Measurements from ENCODE around the gene CLDN8. TPM values are rescaled to one million over a fixed set of nuclear protein-coding genes. Genes with fewer than 3 reads are reported as not detected.
A peak's percentile ranks its signal among the peaks of the same experiment; 100 is the strongest.

Gene CLDN8
- total RNA-seq, 1 donor from 2014 or later, result 1.4 TPM

DNA sequence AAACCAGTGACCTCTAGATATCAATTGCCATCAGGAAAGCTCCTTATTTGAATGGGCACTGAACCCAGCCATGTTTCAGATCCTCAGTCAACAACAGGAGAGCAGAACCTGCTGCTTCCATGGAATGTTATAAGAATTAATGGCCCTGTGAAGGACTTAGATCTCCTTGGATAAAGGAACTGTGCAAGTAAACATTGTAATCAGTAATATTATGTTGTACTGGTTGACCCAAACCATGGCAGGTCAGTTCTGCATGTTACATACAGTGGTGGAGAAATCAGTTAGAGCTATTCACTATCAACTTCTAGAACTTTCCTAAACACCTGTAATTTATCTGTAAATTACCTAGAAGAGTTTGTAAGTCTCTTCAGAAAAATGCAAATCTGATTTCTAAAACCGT lies 11.2 kb upstream of the CLDN8 start:
- Mint-ChIP-seq H3K4me1 (peaks cover 19% of the 10 kb centered on the region), H3K36me3 (peaks cover 6% of the 10 kb centered on the region), H3K4me3 (no peak overlapping the region), H3K27ac (peak overlapping the region; percentile 54), H3K27me3 (ENCODE audit: low read depth) (no peaks in the 10 kb centered on the region), H3K9me3 (peaks cover 13% of the 10 kb centered on the region)
- TF ChIP-seq, protein P1, sequence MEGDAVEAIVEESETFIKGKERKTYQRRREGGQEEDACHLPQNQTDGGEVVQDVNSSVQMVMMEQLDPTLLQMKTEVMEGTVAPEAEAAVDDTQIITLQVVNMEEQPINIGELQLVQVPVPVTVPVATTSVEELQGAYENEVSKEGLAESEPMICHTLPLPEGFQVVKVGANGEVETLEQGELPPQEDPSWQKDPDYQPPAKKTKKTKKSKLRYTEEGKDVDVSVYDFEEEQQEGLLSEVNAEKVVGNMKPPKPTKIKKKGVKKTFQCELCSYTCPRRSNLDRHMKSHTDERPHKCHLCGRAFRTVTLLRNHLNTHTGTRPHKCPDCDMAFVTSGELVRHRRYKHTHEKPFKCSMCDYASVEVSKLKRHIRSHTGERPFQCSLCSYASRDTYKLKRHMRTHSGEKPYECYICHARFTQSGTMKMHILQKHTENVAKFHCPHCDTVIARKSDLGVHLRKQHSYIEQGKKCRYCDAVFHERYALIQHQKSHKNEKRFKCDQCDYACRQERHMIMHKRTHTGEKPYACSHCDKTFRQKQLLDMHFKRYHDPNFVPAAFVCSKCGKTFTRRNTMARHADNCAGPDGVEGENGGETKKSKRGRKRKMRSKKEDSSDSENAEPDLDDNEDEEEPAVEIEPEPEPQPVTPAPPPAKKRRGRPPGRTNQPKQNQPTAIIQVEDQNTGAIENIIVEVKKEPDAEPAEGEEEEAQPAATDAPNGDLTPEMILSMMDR (IDR thresholded peaks at IDR 0.05; ENCODE audit: unreplicated experiment), result no peak
- DNase-seq (ENCODE audit: low spot score in 2 of 2, unreplicated experiment in 2 of 2), result no peak

DNA sequence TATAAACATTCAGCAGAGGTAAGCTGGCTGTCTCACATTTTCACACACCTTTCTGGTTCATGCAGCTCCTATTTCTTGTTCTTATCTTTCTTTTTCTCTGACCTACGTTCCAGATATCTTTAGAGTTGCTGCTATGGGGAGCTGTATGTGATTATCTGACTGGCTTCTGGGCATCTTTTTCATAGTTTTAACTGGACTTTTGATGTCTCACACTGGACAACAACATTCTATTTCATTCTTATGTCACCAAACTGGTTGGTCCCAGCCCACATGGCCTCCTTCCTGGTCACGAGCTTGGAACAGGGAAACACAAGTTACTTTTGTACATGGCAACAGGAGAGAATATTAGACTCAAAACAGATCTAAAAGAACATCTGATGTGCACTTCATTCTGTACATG lies 7.7 kb upstream of the CLDN8 start:
- no peak overlapping the region for H3K4me3 Mint-ChIP-seq
- H3K9me3 Mint-ChIP-seq, result no peaks in the 10 kb centered on the region
- H3K4me1 Mint-ChIP-seq, result peaks cover 30% of the 10 kb centered on the region
- DNase-seq (ENCODE audit: low spot score in 2 of 2, unreplicated experiment in 2 of 2), result no peak
- no peak overlapping the region for H3K27ac Mint-ChIP-seq
- TF ChIP-seq, protein P1 (IDR thresholded peaks at IDR 0.05; ENCODE audit: unreplicated experiment), result no peak
- H3K27me3 Mint-ChIP-seq (ENCODE audit: low read depth), result no peaks in the 10 kb centered on the region
- H3K36me3 Mint-ChIP-seq, result no peaks in the 10 kb centered on the region

GRCh38 chr21:30222724-30223123 lies 6.8 kb upstream of the CLDN8 start:
- Mint-ChIP-seq H3K4me1 (peaks cover 26% of the 10 kb centered on the region), H3K27ac (no peak overlapping the region), H3K9me3 (no peaks in the 10 kb centered on the region), H3K4me3 (no peak overlapping the region), H3K27me3 (ENCODE audit: low read depth) (no peaks in the 10 kb centered on the region), H3K36me3 (no peaks in the 10 kb centered on the region)
- TF ChIP-seq, protein P1 (IDR thresholded peaks at IDR 0.05; ENCODE audit: unreplicated experiment), result no peak
- no peak for DNase-seq (ENCODE audit: low spot score in 2 of 2, unreplicated experiment in 2 of 2)

GRCh38 chr21:30211071-30211470 lies 4.8 kb downstream of the CLDN8 start:
- Mint-ChIP-seq H3K36me3 (no peaks in the 10 kb centered on the region), H3K27ac (no peak overlapping the region), H3K4me1 (peaks cover 17% of the 10 kb centered on the region), H3K9me3 (no peaks in the 10 kb centered on the region), H3K27me3 (ENCODE audit: low read depth) (no peaks in the 10 kb centered on the region), H3K4me3 (no peak overlapping the region)
- TF ChIP-seq, protein P1 (IDR thresholded peaks at IDR 0.05; ENCODE audit: unreplicated experiment), result no peak
- DNase-seq (ENCODE audit: low spot score in 2 of 2, unreplicated experiment in 2 of 2), result no peak

DNA sequence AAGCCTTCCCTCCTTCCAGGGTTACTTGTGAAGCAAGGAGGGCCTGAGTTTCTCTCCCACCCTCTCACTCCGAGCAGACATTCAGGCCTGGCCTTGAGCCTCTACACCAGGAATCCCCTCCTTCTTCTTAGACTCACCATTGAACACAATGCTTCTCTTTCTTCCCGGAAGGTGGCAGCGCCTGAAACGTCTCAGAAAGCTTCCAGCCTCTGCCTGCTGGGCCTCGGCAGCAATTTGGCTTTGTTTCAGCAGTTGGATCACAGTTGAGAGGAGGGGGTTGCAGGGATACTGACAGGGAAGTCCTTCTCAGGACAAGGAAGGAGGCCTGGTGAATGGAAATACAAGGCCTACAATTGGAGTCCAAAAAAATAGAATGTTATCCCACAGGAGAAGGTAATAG lies 6.3 kb downstream of the CLDN8 start:
- Mint-ChIP-seq H3K9me3 (no peaks in the 10 kb centered on the region), H3K36me3 (no peaks in the 10 kb centered on the region), H3K27me3 (ENCODE audit: low read depth) (no peaks in the 10 kb centered on the region), H3K27ac (no peak overlapping the region), H3K4me1 (peaks cover 9% of the 10 kb centered on the region), H3K4me3 (no peak overlapping the region)
- no peak for DNase-seq (ENCODE audit: low spot score in 2 of 2, unreplicated experiment in 2 of 2)
- TF ChIP-seq, protein P1 (IDR thresholded peaks at IDR 0.05; ENCODE audit: unreplicated experiment), result no peak

GRCh38 chr21:30207252-30207579 lies 8.7 kb downstream of the CLDN8 start:
- no peaks in the 10 kb centered on the region for H3K36me3 Mint-ChIP-seq
- no peak overlapping the region for H3K4me3 Mint-ChIP-seq
- TF ChIP-seq, protein P1 (IDR thresholded peaks at IDR 0.05; ENCODE audit: unreplicated experiment), result no peak
- no peak overlapping the region for H3K27ac Mint-ChIP-seq
- peaks cover 3% of the 10 kb centered on the region for H3K4me1 Mint-ChIP-seq
- H3K27me3 Mint-ChIP-seq (ENCODE audit: low read depth), result no peaks in the 10 kb centered on the region
- DNase-seq (ENCODE audit: low spot score in 2 of 2, unreplicated experiment in 2 of 2), result no peak
- H3K9me3 Mint-ChIP-seq, result no peaks in the 10 kb centered on the region

All from mesothelial cell of epicardium (in vitro differentiated cells).